BE2C (cell line): Measurements from ENCODE around the gene HDAC4.

Experiments used
- DNase-seq: peaks from one replicate; pipeline ENCODE4 v3.0.0-alpha.2; 2020
- H3K27me3 ChIP-seq: fragments of 250-450 bp; sonication (Bioruptor Pico); 2 replicates; pipeline ENCODE4 v1.5.1; 2020; ENCODE audit warnings: mild to moderate bottlenecking
- H3K36me3 ChIP-seq: fragments of 250-450 bp; sonication (Bioruptor Pico); 2 replicates; pipeline ENCODE4 v1.5.1; 2020; ENCODE audit warnings: mild to moderate bottlenecking
- H3K4me1 ChIP-seq: fragments of 250-450 bp; sonication (Bioruptor Pico); 2 replicates; pipeline ENCODE4 v1.5.1; 2020
- H3K4me3 ChIP-seq: 2 replicates; pipeline ENCODE4 v1.5.1; 2011; ENCODE audit warnings: low read depth, low read length
- H3K9me3 ChIP-seq: fragments of 250-450 bp; sonication (Bioruptor Pico); 2 replicates; pipeline ENCODE4 v1.5.1; 2020
- TF ChIP-seq, protein P1 (sequence below): IDR thresholded peaks from 2 replicates; pipeline ENCODE4 v1.5.1; 2012; ENCODE audit warnings: mild to moderate bottlenecking, low read depth, low read length

The HDAC4 gene

DNA sequence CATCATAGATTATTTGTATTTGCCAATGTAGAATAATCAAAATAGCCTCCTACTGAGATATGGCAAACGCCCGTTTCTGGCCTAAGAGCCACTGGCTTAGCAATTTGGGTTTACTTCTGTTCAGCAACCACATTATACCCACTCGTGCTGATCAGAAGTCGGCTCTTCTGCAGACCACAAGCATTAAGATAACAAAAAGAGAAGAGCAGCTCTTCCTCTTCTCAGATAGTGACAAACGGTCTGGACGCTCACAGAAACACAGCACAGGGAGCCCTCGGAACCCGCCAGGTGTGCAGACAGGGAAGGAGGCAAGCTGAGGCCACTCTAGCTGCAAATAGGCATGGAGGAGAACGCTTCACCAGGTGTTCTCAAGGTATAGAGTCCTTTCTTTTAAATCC, 164.0 kb downstream of the HDAC4 start:
- no peaks in the 10 kb centered on the region for H3K27me3 ChIP-seq
- TF ChIP-seq, protein P1, sequence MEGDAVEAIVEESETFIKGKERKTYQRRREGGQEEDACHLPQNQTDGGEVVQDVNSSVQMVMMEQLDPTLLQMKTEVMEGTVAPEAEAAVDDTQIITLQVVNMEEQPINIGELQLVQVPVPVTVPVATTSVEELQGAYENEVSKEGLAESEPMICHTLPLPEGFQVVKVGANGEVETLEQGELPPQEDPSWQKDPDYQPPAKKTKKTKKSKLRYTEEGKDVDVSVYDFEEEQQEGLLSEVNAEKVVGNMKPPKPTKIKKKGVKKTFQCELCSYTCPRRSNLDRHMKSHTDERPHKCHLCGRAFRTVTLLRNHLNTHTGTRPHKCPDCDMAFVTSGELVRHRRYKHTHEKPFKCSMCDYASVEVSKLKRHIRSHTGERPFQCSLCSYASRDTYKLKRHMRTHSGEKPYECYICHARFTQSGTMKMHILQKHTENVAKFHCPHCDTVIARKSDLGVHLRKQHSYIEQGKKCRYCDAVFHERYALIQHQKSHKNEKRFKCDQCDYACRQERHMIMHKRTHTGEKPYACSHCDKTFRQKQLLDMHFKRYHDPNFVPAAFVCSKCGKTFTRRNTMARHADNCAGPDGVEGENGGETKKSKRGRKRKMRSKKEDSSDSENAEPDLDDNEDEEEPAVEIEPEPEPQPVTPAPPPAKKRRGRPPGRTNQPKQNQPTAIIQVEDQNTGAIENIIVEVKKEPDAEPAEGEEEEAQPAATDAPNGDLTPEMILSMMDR: no peak
- no peaks in the 10 kb centered on the region for H3K9me3 ChIP-seq
- no peak for DNase-seq
- H3K4me1 ChIP-seq: peaks cover 23% of the 10 kb centered on the region
- no peaks in the 10 kb centered on the region for H3K36me3 ChIP-seq
- no peak overlapping the region for H3K4me3 ChIP-seq

DNA sequence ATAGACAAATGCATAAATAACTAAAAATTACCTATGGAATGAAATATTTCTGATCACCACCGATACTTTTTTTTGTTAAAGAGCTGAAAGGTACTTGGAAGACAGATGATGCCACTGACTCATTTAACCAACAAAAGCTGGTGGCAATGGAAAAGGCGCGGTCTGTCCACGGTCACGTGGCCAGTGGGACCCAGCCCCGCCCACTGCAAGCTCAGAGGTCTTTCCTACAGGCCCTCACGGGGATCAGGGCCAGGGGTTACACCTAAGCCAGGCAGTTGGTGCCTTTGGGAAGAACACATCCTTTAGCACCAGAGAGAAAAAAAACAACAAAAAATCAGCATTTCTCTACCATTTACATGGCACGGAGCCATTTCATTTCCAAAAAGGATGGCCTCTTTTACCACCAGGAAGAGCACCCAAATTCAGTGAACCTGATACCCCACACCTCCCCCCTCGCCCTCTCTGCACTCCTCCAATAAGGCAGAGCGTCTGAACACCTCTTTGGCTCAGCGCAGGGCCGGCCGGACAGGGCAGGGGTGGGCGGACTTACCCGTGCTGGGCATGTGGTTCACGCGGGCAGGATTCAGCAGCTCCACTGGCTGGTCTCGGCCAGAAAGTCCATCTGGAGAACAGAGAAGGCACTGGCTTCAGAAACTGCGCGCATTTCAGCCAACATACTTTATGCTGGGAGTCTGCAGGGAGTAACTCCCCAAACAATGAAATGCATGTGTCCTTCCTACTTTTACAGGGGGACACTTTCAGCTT, 164.6 kb downstream of the HDAC4 start:
- Histone ChIP-seq H3K27me3 (no peaks in the 10 kb centered on the region), H3K36me3 (no peaks in the 10 kb centered on the region), H3K4me3 (no peak overlapping the region), H3K4me1 (peaks cover 17% of the 10 kb centered on the region), H3K9me3 (no peaks in the 10 kb centered on the region)
- TF ChIP-seq, protein P1: no peak
- no peak for DNase-seq

DNA sequence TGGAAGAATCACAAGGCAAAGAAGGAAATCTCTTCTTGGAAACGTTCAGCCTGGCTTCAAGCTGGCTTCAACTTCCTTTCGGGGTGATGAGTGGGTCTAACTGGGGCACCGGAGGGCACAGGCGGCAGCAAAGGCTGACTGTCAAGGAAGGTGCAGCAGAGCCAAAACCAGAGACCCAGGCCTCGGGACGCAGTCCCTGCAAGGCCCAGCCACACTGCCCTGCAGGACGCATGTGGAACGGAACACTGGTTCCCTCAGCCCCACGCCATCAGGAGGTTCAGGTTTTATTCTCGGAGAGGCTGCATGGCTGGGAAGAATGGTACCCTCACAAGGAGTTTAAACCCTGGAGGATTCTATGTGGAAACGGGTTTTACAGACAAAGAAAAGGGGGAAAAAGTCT, 165.5 kb downstream of the HDAC4 start:
- no peak overlapping the region for H3K4me3 ChIP-seq
- H3K9me3 ChIP-seq: no peaks in the 10 kb centered on the region
- H3K36me3 ChIP-seq: no peaks in the 10 kb centered on the region
- TF ChIP-seq, protein P1: no peak
- H3K27me3 ChIP-seq: no peaks in the 10 kb centered on the region
- no peak for DNase-seq
- H3K4me1 ChIP-seq: peaks cover 11% of the 10 kb centered on the region

DNA sequence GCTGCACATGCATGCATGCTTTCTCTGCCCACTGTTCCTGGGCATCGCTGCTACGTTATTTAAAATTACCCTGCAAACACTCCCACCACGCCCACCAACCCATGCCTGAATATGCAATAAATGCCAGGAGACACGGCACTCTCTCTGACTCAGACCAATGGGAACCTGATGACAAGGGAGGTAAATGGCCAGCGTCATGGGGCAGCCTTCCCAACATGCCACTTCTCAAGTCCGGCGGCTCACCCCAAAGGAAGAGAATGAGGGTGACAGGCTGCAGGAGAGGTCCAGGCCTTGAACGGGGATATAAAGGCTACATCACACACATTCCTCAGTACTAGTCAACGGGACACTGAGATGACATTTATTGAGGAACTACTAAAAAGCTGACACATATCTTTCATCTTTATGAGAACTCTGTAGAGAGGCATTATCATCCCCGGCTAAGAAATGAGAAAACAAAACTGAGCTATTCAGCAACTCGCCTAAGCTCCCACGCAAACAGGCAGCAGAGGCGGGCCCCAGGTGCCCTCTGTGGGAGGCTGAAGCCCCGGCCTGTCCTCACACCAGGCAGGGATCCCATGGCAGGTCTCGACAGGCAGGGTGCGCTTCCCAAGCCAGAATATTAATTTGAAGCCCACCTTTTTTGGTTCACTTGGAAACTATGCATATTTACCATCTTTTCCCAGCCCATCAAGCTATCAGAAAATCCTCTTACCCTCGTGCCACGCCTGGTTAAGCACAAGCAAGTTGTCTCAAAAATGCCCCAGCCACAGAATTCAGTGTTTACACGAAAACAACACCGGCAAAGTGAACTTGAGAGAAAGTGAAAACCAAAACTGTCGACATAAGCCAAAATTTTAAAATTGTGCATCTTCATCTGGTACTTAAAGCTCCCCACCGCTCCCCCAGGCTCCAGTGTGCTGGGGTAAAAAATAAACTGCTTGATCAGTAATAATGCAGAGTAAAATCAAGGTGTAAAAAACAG, 166.3 kb downstream of the HDAC4 start:
- Histone ChIP-seq H3K4me3 (no peak overlapping the region), H3K4me1 (peaks cover 14% of the 10 kb centered on the region), H3K27me3 (no peaks in the 10 kb centered on the region), H3K36me3 (no peaks in the 10 kb centered on the region), H3K9me3 (no peaks in the 10 kb centered on the region)
- no peak for DNase-seq
- TF ChIP-seq, protein P1: no peak

DNA sequence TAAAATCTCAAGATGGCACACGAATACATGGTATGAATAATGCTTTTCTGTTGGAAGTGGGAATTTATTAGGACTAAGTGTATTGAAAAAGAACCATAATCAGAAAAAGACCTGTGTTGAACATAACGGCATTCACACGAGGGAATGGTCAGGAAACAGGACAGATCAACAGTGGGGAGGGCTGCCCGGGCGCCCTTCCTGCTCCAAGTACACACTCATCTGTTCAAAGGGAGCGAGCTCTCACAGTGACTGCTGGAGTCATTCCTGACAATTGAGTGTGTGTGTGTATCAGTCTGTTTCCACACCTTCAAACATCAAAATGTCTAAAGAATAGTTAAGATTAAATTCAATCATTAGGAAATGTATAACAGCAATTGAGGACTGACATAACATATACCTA, 167.2 kb downstream of the HDAC4 start:
- Histone ChIP-seq H3K4me3 (no peak overlapping the region), H3K36me3 (no peaks in the 10 kb centered on the region), H3K27me3 (no peaks in the 10 kb centered on the region), H3K4me1 (peaks cover 13% of the 10 kb centered on the region), H3K9me3 (no peaks in the 10 kb centered on the region)
- no peak for DNase-seq
- TF ChIP-seq, protein P1: no peak
